B cell (primary cell): ENCODE data around the gene N4BP2. TPM values are rescaled to one million over a fixed set of nuclear protein-coding genes. Genes with fewer than 3 reads are reported as not detected.

Source experiments
- ATAC-seq: fragments of 200-7000 bp; cut with Tn5 transposase; one replicate; pipeline ENCODE4 v1.10.0; 2021; ENCODE audit warnings: low read depth, mild to moderate bottlenecking, moderate number of reproducible peaks, moderate library complexity
- CTCF ChIA-PET: fragments of 350-600 bp; sonication (Branson Sonifier 250); formaldehyde crosslinking; loops from one replicate; lab custom pipeline; 2021; ENCODE audit warnings: antibody characterized with exemption, inconsistent platforms; lab: Charles Lee
- POLR2A ChIA-PET: fragments of 350-600 bp; sonication (Branson Sonifier 250); formaldehyde crosslinking; loops from one replicate; lab custom pipeline; 2021; ENCODE audit warnings: antibody characterized with exemption; lab: Charles Lee
- DNase-seq: peaks from one replicate; pipeline ENCODE4 v3.0.0; 2013
- H2AFZ ChIP-seq: 2 replicates; pipeline ENCODE4 v1.6.1; 2012; ENCODE audit warnings: mild to moderate bottlenecking, low read depth, low read length; ENCODE audit not compliant: insufficient read depth, poor library complexity, severe bottlenecking
- H3K27ac ChIP-seq, 2 donors: 1 replicate in 1 of 2; 2 replicates in 1 of 2; pipeline ENCODE4 v1.5.1; 2012 to 2013; ENCODE audit warnings: low read length in 2 of 2, mild to moderate bottlenecking in 2 of 2, moderate library complexity in 1 of 2
- H3K27me3 ChIP-seq, 4 experiments: fragments of 200-600 bp in 1 of 4; sonication (generic) in 1 of 4; replicated peaks in 1 of 4; 1 replicate in 2 of 4; 2 replicates in 2 of 4; pipeline versions ENCODE4 v1.6.1 to v1.7.0; 2013 to 2016; ENCODE audit warnings: low read length in 3 of 4, mild to moderate bottlenecking in 2 of 4, mixed read lengths in 1 of 4, moderate library complexity in 1 of 4; ENCODE audit not compliant: insufficient read depth in 4 of 4, control insufficient read depth in 3 of 4; ENCODE audit errors: control extremely low read depth in 1 of 4
- H3K36me3 ChIP-seq, 2 experiments: replicated peaks in 1 of 2; 1 replicate in 1 of 2; 2 replicates in 1 of 2; pipeline versions ENCODE4 v1.6.1 to v1.7.1; 2013; ENCODE audit warnings: low read length in 1 of 2; ENCODE audit not compliant: insufficient read depth in 2 of 2, control insufficient read depth in 1 of 2; ENCODE audit errors: control extremely low read depth in 1 of 2, extremely low read depth in 1 of 2
- H3K4me1 ChIP-seq, 2 donors: fragments of 200-600 bp in 1 of 2; sonication (generic) in 1 of 2; 1 replicate in 1 of 2; 2 replicates in 1 of 2; pipeline versions ENCODE4 v1.5.1 to v1.6.1; 2013 to 2017; ENCODE audit warnings: low read length in 2 of 2; ENCODE audit not compliant: control insufficient read depth in 2 of 2, insufficient read depth in 2 of 2
- H3K4me2 ChIP-seq: replicated peaks from 2 replicates; pipeline ENCODE3; 2012; ENCODE audit warnings: mild to moderate bottlenecking, low read depth, low read length; ENCODE audit not compliant: poor library complexity, severe bottlenecking
- H3K4me3 ChIP-seq, 5 experiments: fragments of 200-600 bp in 1 of 5; sonication (generic) in 1 of 5; 1 replicate in 3 of 5; 2 replicates in 2 of 5; pipeline versions ENCODE4 v1.5.1 to v1.7.0; 2011 to 2016; ENCODE audit warnings: low read length in 4 of 5, mild to moderate bottlenecking in 4 of 5, low read depth in 2 of 5, control low read depth in 1 of 5, moderate library complexity in 1 of 5; ENCODE audit not compliant: insufficient read depth in 1 of 5; ENCODE audit errors: control extremely low read depth in 1 of 5, extremely low read depth in 1 of 5
- H3K79me2 ChIP-seq: fragments of 200-600 bp; sonication (generic); one replicate; pipeline ENCODE4 v1.6.0; 2016; ENCODE audit warnings: low read length; ENCODE audit not compliant: control insufficient read depth, insufficient read depth
- H3K9ac ChIP-seq: fragments of 200-600 bp; sonication (generic); 2 replicates; pipeline ENCODE4 v1.6.1; 2017; ENCODE audit warnings: mild to moderate bottlenecking, low read length, moderate library complexity
- H3K9me3 ChIP-seq, 3 donors: one replicate each; pipeline versions ENCODE4 v1.6.1 to v1.7.1; 2013; ENCODE audit warnings: low read length in 2 of 3; ENCODE audit not compliant: control insufficient read depth in 2 of 3, insufficient read depth in 1 of 3; ENCODE audit errors: control extremely low read depth in 1 of 3
- H4K20me1 ChIP-seq: 2 replicates; pipeline ENCODE4 v1.6.0; 2012; ENCODE audit warnings: mild to moderate bottlenecking, low read length; ENCODE audit not compliant: insufficient read depth, control insufficient read depth, poor library complexity, severe bottlenecking
- H3K27ac Mint-ChIP-seq: one replicate; pipeline ENCODE4 v1.8.0; 2021; ENCODE audit warnings: mixed read lengths
- H3K27me3 Mint-ChIP-seq: one replicate; pipeline ENCODE4 v1.8.0; 2021; ENCODE audit warnings: mixed read lengths
- H3K4me1 Mint-ChIP-seq: one replicate; pipeline ENCODE4 v1.8.0; 2021; ENCODE audit warnings: mixed read lengths
- H3K4me3 Mint-ChIP-seq: one replicate; pipeline ENCODE4 v1.8.0; 2021; ENCODE audit warnings: mixed read lengths
- H3K9me3 Mint-ChIP-seq: one replicate; pipeline ENCODE4 v1.8.0; 2022; ENCODE audit warnings: mixed read lengths; ENCODE audit not compliant: insufficient read depth
- CTCF ChIP-seq: fragments of 200-600 bp; IDR thresholded peaks from one replicate; pipeline ENCODE4 v1.8.0; 2022; ENCODE audit warnings: antibody characterized with exemption, mild to moderate bottlenecking
- EZH2 ChIP-seq: IDR thresholded peaks from 2 replicates; pipeline ENCODE4 v1.6.1; 2012; ENCODE audit warnings: borderline replicate concordance, low read depth, mild to moderate bottlenecking, moderate library complexity, low read length; ENCODE audit not compliant: insufficient read depth, poor library complexity, severe bottlenecking
- WGBS: methylation state at CpG from one replicate; pipeline ENCODE4 v1.1.5; 2013; ENCODE audit warnings: missing lambda C conversion rate; ENCODE audit not compliant: insufficient coverage; 5-methylcytosine and 5-hydroxymethylcytosine counted together
- intact Hi-C: fragments of 100-400 bp; cut with micrococcal nuclease; formaldehyde crosslinking; loops from one replicate; pipeline ENCODE4 v1.10.0; 2022
- polyA plus RNA-seq: library from polyadenylated mRNA; depleted of rRNA; stranded (reverse); fragments of >200 nt; gene quantifications from 2 replicates; pipeline ENCODE4 v1.2.3, GENCODE V29; 2012
- total RNA-seq, 2 donors: library from RNA; stranded (reverse); fragments of 120-200 nt in 1 of 2; gene quantifications; 1 replicate in 1 of 2; 2 replicates in 1 of 2; pipeline versions ENCODE4 v1.2.3 to v1.2.4, GENCODE V29; 2013 to 2022

The N4BP2 gene
- total and polyA plus RNA-seq, 2 donors (not counting 1 experiment from before 2014, with no cell fraction given): 2.4 to 12.8 TPM

GRCh38 chr4:40112027-40112792, 55.6 kb downstream of the N4BP2 start:
- no peak overlapping the region for H3K27ac Mint-ChIP-seq
- no peak for DNase-seq
- no peak overlapping the region for H3K4me3 ChIP-seq
- CTCF ChIA-PET: no interaction called here
- no peak for TF ChIP-seq EZH2
- TF ChIP-seq CTCF: no peak
- no peak overlapping the region for H3K4me3 Mint-ChIP-seq
- H3K9me3 Mint-ChIP-seq: no peaks in the 10 kb centered on the region
- POLR2A ChIA-PET: no interaction called here
- no peaks in the 10 kb centered on the region for H3K36me3 ChIP-seq
- H3K4me2 ChIP-seq: no peak overlapping the region
- no peak for ATAC-seq
- no peaks in the 10 kb centered on the region for H3K79me2 ChIP-seq
- intact Hi-C loops: no loop called here
- H2AFZ ChIP-seq: no peak overlapping the region
- H3K9ac ChIP-seq: no peak overlapping the region
- no peaks in the 10 kb centered on the region for H3K4me1 Mint-ChIP-seq
- H3K27me3 Mint-ChIP-seq: no peaks in the 10 kb centered on the region
- no peaks in the 10 kb centered on the region for H3K9me3 ChIP-seq
- H3K27me3 ChIP-seq: no peaks in the 10 kb centered on the region
- no peak overlapping the region for H3K27ac ChIP-seq
- H3K4me1 ChIP-seq: no peaks in the 10 kb centered on the region
- no peaks in the 10 kb centered on the region for H4K20me1 ChIP-seq
- WGBS: no CpG with 5 or more reads among the region's 3 CpGs

GRCh38 chr4:40114206-40114605, 57.6 kb downstream of the N4BP2 start:
- TF ChIP-seq EZH2 (no peak), CTCF (no peak)
- no peaks in the 10 kb centered on the region for H3K4me1 ChIP-seq
- intact Hi-C loops: no loop called here
- no peak overlapping the region for H2AFZ ChIP-seq
- no peaks in the 10 kb centered on the region for H3K79me2 ChIP-seq
- no peaks in the 10 kb centered on the region for H3K9me3 ChIP-seq
- no peak overlapping the region for H3K4me3 Mint-ChIP-seq
- no peaks in the 10 kb centered on the region for H3K27me3 ChIP-seq
- ChIA-PET CTCF (no interaction called here), POLR2A (no interaction called here)
- WGBS: no CpG with 5 or more reads among the region's 1 CpG
- H3K4me2 ChIP-seq: no peak overlapping the region
- ATAC-seq (no peak), DNase-seq (no peak)
- H3K27ac ChIP-seq: no peak overlapping the region
- no peak overlapping the region for H3K9ac ChIP-seq
- H3K4me3 ChIP-seq: no peak overlapping the region
- no peaks in the 10 kb centered on the region for H4K20me1 ChIP-seq
- H3K36me3 ChIP-seq: no peaks in the 10 kb centered on the region
- no peaks in the 10 kb centered on the region for H3K9me3 Mint-ChIP-seq
- no peaks in the 10 kb centered on the region for H3K4me1 Mint-ChIP-seq
- no peak overlapping the region for H3K27ac Mint-ChIP-seq
- H3K27me3 Mint-ChIP-seq: no peaks in the 10 kb centered on the region
